H1 (cell line): ENCODE results near the gene MAP4K4. TPM values are rescaled to one million over a fixed set of nuclear protein-coding genes. Genes with fewer than 3 reads are reported as not detected.

Experiments
- CTCF ChIA-PET: fragments of 300-600 bp; sonication (Branson Sonifier 250); formaldehyde crosslinking; loops from one replicate; lab custom pipeline; 2021; ENCODE audit not compliant: partially characterized antibody; lab: Charles Lee
- POLR2A ChIA-PET: fragments of 300-600 bp; sonication (Branson Sonifier 250); formaldehyde crosslinking; loops from one replicate; lab custom pipeline; 2021; ENCODE audit warnings: inconsistent platforms; ENCODE audit not compliant: partially characterized antibody; lab: Charles Lee
- DNase-seq, 2 experiments: peaks; one replicate each; pipeline versions ENCODE4 v3.0.0 to v3.0.0-alpha.2; 2010 to 2022; ENCODE audit warnings: low spot score in 2 of 2, low read depth in 1 of 2, mixed read lengths in 1 of 2
- FAIRE-seq: peaks from 2 replicates; lab custom pipeline; 2011; peaks lifted over from hg19 to GRCh38; lab: Jason Lieb, UNC
- H2AFZ ChIP-seq: 2 replicates; pipeline ENCODE4 v1.8.1; 2012; ENCODE audit warnings: low read length, inconsistent platforms
- H2AK5ac ChIP-seq: 2 replicates; pipeline ENCODE4 v1.6.1; 2013; ENCODE audit warnings: low read depth, low read length
- H2BK120ac ChIP-seq: replicated peaks from 2 replicates; pipeline ENCODE3; 2013; ENCODE audit warnings: low read depth, low read length, inconsistent platforms
- H2BK12ac ChIP-seq: 2 replicates; pipeline ENCODE4 v1.6.1; 2013; ENCODE audit warnings: low read depth, low read length
- H2BK15ac ChIP-seq: 2 replicates; pipeline ENCODE4 v1.6.1; 2013; ENCODE audit warnings: low read length
- H2BK20ac ChIP-seq: 2 replicates; pipeline ENCODE4 v1.6.1; 2013; ENCODE audit warnings: low read length
- H2BK5ac ChIP-seq: 2 replicates; pipeline ENCODE4 v1.6.1; 2013; ENCODE audit warnings: low read depth, low read length
- H3K14ac ChIP-seq: 2 replicates; pipeline ENCODE4 v1.6.1; 2013; ENCODE audit warnings: inconsistent platforms; ENCODE audit not compliant: insufficient read length
- H3K18ac ChIP-seq: 2 replicates; pipeline ENCODE4 v1.6.1; 2013; ENCODE audit warnings: low read length; ENCODE audit errors: extremely low read depth
- H3K23ac ChIP-seq: 2 replicates; pipeline ENCODE4 v1.6.1; 2013; ENCODE audit warnings: inconsistent platforms; ENCODE audit not compliant: insufficient read length
- H3K23me2 ChIP-seq: 2 replicates; pipeline ENCODE4 v1.6.1; 2013; ENCODE audit warnings: low read depth, low read length
- H3K27ac ChIP-seq: 2 replicates; pipeline ENCODE4 v1.6.1; 2011; ENCODE audit warnings: low read depth, low read length, inconsistent platforms
- H3K27me3 ChIP-seq, 4 experiments: replicated peaks in 1 of 4; 1 replicate in 1 of 4; 2 replicates in 3 of 4; pipeline versions ENCODE4 v1.6.1 to v1.8.1; 2011 to 2013; ENCODE audit warnings: low read length in 3 of 4, mild to moderate bottlenecking in 3 of 4, inconsistent platforms in 2 of 4, mixed read lengths in 2 of 4, moderate library complexity in 1 of 4; ENCODE audit not compliant: control insufficient read depth in 3 of 4, insufficient read depth in 3 of 4; ENCODE audit errors: extremely low read depth in 1 of 4
- H3K36me3 ChIP-seq, 4 experiments: 2 replicates each; pipeline versions ENCODE4 v1.6.1 to v1.8.1; 2011 to 2013; ENCODE audit warnings: mild to moderate bottlenecking in 4 of 4, low read length in 3 of 4, moderate library complexity in 2 of 4, control low read depth in 1 of 4, inconsistent platforms in 1 of 4; ENCODE audit not compliant: insufficient read depth in 4 of 4, control insufficient read depth in 2 of 4
- H3K4ac ChIP-seq: replicated peaks from 2 replicates; pipeline ENCODE3; 2013; ENCODE audit warnings: low read length, low read depth, mixed read lengths, inconsistent platforms; ENCODE audit not compliant: insufficient read length
- H3K4me1 ChIP-seq, 4 experiments: replicated peaks in 1 of 4; 1 replicate in 1 of 4; 2 replicates in 3 of 4; pipeline versions ENCODE4 v1.6.1 to v1.8.1; 2011 to 2013; ENCODE audit warnings: low read length in 3 of 4, inconsistent platforms in 2 of 4, mixed read lengths in 1 of 4; ENCODE audit not compliant: insufficient read depth in 4 of 4, control insufficient read depth in 3 of 4
- H3K4me2 ChIP-seq, 2 experiments: 2 replicates each; pipeline versions ENCODE4 v1.6.1 to v1.8.1; 2011 to 2013; ENCODE audit warnings: low read depth in 2 of 2, low read length in 2 of 2, control low read depth in 1 of 2, inconsistent platforms in 1 of 2, mild to moderate bottlenecking in 1 of 2; ENCODE audit not compliant: insufficient read depth in 1 of 2
- H3K4me3 ChIP-seq, 4 experiments: fragments of 200-600, 300-600 bp in 1 of 4; sonication (generic), shearing (Covaris generic), sonication (Bioruptor Twin) in 1 of 4; 2 replicates each; pipeline versions ENCODE4 v1.5.1 to v1.8.1; 2011 to 2016; ENCODE audit warnings: low read length in 4 of 4, low read depth in 3 of 4, control low read depth in 2 of 4, inconsistent platforms in 2 of 4, mild to moderate bottlenecking in 2 of 4, mixed read lengths in 1 of 4, moderate library complexity in 1 of 4; ENCODE audit not compliant: insufficient read depth in 2 of 4; ENCODE audit errors: extremely low read depth in 1 of 4
- H3K56ac ChIP-seq: replicated peaks from 2 replicates; pipeline ENCODE3; 2013; ENCODE audit warnings: low read depth, mild to moderate bottlenecking, mixed read lengths, low read length, inconsistent platforms; ENCODE audit not compliant: insufficient read length
- H3K79me1 ChIP-seq: 2 replicates; pipeline ENCODE4 v1.6.1; 2013; ENCODE audit warnings: low read depth, low read length, control low read depth
- H3K79me2 ChIP-seq, 2 experiments: 2 replicates each; pipeline versions ENCODE4 v1.6.1 to v1.8.1; 2012 to 2013; ENCODE audit warnings: low read length in 2 of 2, mild to moderate bottlenecking in 2 of 2, inconsistent platforms in 1 of 2; ENCODE audit not compliant: insufficient read depth in 2 of 2, control insufficient read depth in 1 of 2
- H3K9ac ChIP-seq, 4 experiments: replicated peaks in 1 of 4; 1 replicate in 1 of 4; 2 replicates in 3 of 4; pipeline versions ENCODE4 v1.6.1 to v1.8.1; 2011 to 2013; ENCODE audit warnings: low read depth in 3 of 4, low read length in 3 of 4, control low read depth in 2 of 4, mild to moderate bottlenecking in 2 of 4, moderate library complexity in 2 of 4, inconsistent platforms in 1 of 4; ENCODE audit errors: extremely low read depth in 1 of 4
- H3K9me3 ChIP-seq, 2 experiments: 2 replicates each; pipeline versions ENCODE4 v1.6.1 to v1.8.1; 2012 to 2013; ENCODE audit warnings: mild to moderate bottlenecking in 2 of 2, moderate library complexity in 2 of 2, control low read depth in 1 of 2, inconsistent platforms in 1 of 2, low read depth in 1 of 2, low read length in 1 of 2, mixed read lengths in 1 of 2; ENCODE audit not compliant: insufficient read depth in 2 of 2
- H4K20me1 ChIP-seq, 2 experiments: replicated peaks in 1 of 2; 2 replicates each; pipeline versions ENCODE3 to v1.8.1; 2011 to 2013; ENCODE audit warnings: inconsistent platforms in 2 of 2, low read length in 2 of 2, mild to moderate bottlenecking in 1 of 2; ENCODE audit not compliant: insufficient read depth in 2 of 2, control insufficient read depth in 1 of 2
- H4K5ac ChIP-seq: 2 replicates; pipeline ENCODE4 v1.6.1; 2013; ENCODE audit warnings: low read length, low read depth, mixed read lengths, inconsistent platforms; ENCODE audit not compliant: insufficient read length
- H4K8ac ChIP-seq: 2 replicates; pipeline ENCODE4 v1.8.0; 2013; ENCODE audit warnings: mild to moderate bottlenecking, moderate library complexity, low read length, inconsistent platforms; ENCODE audit not compliant: insufficient read depth; ENCODE audit errors: extremely low read depth
- H4K91ac ChIP-seq: replicated peaks from 2 replicates; pipeline ENCODE3; 2013; ENCODE audit warnings: low read length, mixed read lengths, inconsistent platforms; ENCODE audit not compliant: insufficient read length
- CBX5 ChIP-seq: fragments of 300-800, 300-1000 bp; sonication (generic); IDR thresholded peaks from 2 replicates; pipeline ENCODE4 v1.7.1; 2016; ENCODE audit warnings: antibody characterized with exemption, low read length, low read depth
- GABPA ChIP-seq: IDR thresholded peaks from 2 replicates; pipeline ENCODE4 v1.6.1; 2011; ENCODE audit warnings: mild to moderate bottlenecking, low read length, moderate library complexity, borderline replicate concordance; ENCODE audit not compliant: insufficient read depth
- NANOG ChIP-seq: IDR thresholded peaks from 2 replicates; pipeline ENCODE4 v1.6.1; 2011; ENCODE audit warnings: low read length, low read depth, mild to moderate bottlenecking, inconsistent platforms; ENCODE audit not compliant: insufficient read depth, poor library complexity, severe bottlenecking
- TAF7 ChIP-seq: optimal IDR thresholded peaks from 2 replicates; pipeline ENCODE3; 2011; ENCODE audit warnings: low read depth, mild to moderate bottlenecking, inconsistent platforms, low read length, moderate library complexity, borderline replicate concordance
- WGBS, 2 experiments: shearing (Covaris generic) in 1 of 2; methylation state at CpG; one replicate each; pipeline versions ENCODE4 v1.1.6 to v1.1.7; 2013 to 2015; ENCODE audit warnings: low lambda C conversion rate in 2 of 2, mixed read lengths in 2 of 2, inconsistent platforms in 1 of 2, low coverage in 1 of 2, missing lambda C conversion rate in 1 of 2; ENCODE audit not compliant: insufficient replicate concordance in 2 of 2, insufficient coverage in 1 of 2, insufficient read length in 1 of 2; ENCODE audit errors: extremely low coverage in 1 of 2, missing lambda C conversion rate in 1 of 2; 5-methylcytosine and 5-hydroxymethylcytosine counted together
- polyA plus RNA-seq, 7 experiments: library from polyadenylated mRNA; depleted of rRNA in 3 of 7; stranded (reverse) in 5 of 7; unstranded in 2 of 7; fragments of >200 nt in 5 of 7; fragments of 200-250 nt in 2 of 7; gene quantifications; 1 replicate in 5 of 7; 2 replicates in 1 of 7; 4 replicates in 1 of 7; pipeline versions ENCODE4 v1.2.1 to v1.2.3, GENCODE V29; 2011 to 2013; ENCODE audit warnings: missing spikeins in 2 of 7, mixed read lengths in 2 of 7
- total RNA-seq: library from RNA; stranded (reverse); fragmentation: NEBNext Ultra II Directional; extraction: Animal tissue kit (Norgen Biotek cat#: 25700); gene quantifications from 2 replicates; pipeline ENCODE4 v1.2.1, GENCODE V29; 2021

MAP4K4 gene
- total and polyA plus RNA-seq, 2 of the 8 experiments (the other 6 are each of a cell fraction or from before 2014, with no cell fraction given): 53.2 to 138 TPM

DNA sequence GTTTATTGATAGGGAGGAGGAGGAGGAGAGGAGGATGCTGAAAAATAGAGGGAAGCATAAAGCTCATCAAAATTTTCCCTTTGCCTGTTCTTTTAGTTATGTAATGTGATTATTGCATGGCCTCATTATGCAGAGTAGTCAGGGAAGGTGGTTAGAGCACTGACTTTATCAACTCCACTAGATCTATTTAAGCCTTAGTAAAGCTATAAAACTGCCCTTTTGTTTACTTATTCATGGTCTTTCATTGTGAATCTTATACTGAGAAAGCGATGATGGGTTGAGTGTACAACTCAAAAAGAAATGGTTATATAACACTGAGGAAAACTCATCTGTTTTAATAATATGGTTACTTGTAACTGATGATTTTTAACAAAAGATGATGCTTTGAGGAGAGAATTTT, 81.7 kb downstream of the MAP4K4 start:
- Histone ChIP-seq H4K20me1 (peaks cover 35 to 37% of the 10 kb centered on the region in 2 experiments), H2BK12ac (no peak overlapping the region), H3K9me3 (no peaks in the 10 kb centered on the region), H3K79me2 (peaks cover 35 to 100% of the 10 kb centered on the region in 2 experiments), H3K56ac (no peak overlapping the region), H4K8ac (no peak overlapping the region), H3K14ac (no peak overlapping the region), H4K91ac (no peak overlapping the region), H3K4me1 (peaks cover 13 to 33% (median 21%) of the 10 kb centered on the region in 4 experiments), H2BK5ac (no peak overlapping the region), H3K9ac (no peak overlapping the region), H3K4me2 (no peak overlapping the region), H3K23me2 (no peaks in the 10 kb centered on the region), H3K23ac (no peak overlapping the region), H2BK15ac (no peak overlapping the region), H3K4me3 (no peak overlapping the region), H2BK20ac (no peak overlapping the region), H3K4ac (no peak overlapping the region), H3K27me3 (no peaks in the 10 kb centered on the region), H4K5ac (no peak overlapping the region), H2AFZ (no peak overlapping the region), H2AK5ac (no peak overlapping the region), H3K27ac (no peak overlapping the region), H2BK120ac (no peak overlapping the region), H3K18ac (no peak overlapping the region), H3K36me3 (no peaks in the 10 kb centered on the region), H3K79me1 (peaks cover 24% of the 10 kb centered on the region)
- 82% methylated on average over 1 of the region's 1 CpG; no CpG with 5 or more reads in 1 of the 2 experiments for WGBS, 2 experiments
- FAIRE-seq: no peak
- POLR2A ChIA-PET: no interaction called here
- no peak for DNase-seq
- CTCF ChIA-PET: interaction anchor here (0.7 to 3.4 kb wide), 6 partner anchors 9 to 359 kb away, joined by 3 to 14 read pairs (median 4); no protein-coding TSS in a partner anchor
- TF ChIP-seq GABPA: no peak
- TF ChIP-seq CBX5: no peak
- no peak for TF ChIP-seq NANOG
- TF ChIP-seq TAF7: no peak
